ENCODE results near the gene CD55. TPM values are rescaled to one million over a fixed set of nuclear protein-coding genes. Genes with fewer than 3 reads are reported as not detected.

The CD55 gene
- total and polyA plus RNA-seq, 2 of the 13 experiments (the other 11 are each of a cell fraction or from before 2014, with no cell fraction given) = 6.0 to 56.0 TPM

GRCh38 chr1:207313131-207313530 is 8.3 kb upstream of the CD55 start:
- intact Hi-C loops (cut with micrococcal nuclease; ENCODE audit: unreplicated experiment) = no loop called here
- no peaks in the 10 kb centered on the region for H3K79me2 ChIP-seq (ENCODE audit: insufficient read depth, low read length)
- no peak overlapping the region for H3K27ac ChIP-seq (ENCODE audit: extremely low read length, insufficient read depth, low read length)
- no peaks in the 10 kb centered on the region for H3K36me3 ChIP-seq (replicated peaks in 1 of 2; ENCODE audit: control insufficient read depth in 1 of 2, insufficient read depth in 2 of 2, low read length in 2 of 2)
- no peak overlapping the region for H3K9ac ChIP-seq (ENCODE audit: insufficient read depth, low read depth, low read length)
- in situ Hi-C loops (cut with HindIII; ENCODE audit: extremely low pct_ligation_motif_present, low pct_unique_long_range_greater_than_20kb) = no loop called here
- H3K4me3 ChIP-seq (replicated peaks in 1 of 3; ENCODE audit: insufficient read depth in 1 of 3, low read depth in 2 of 3, low read length in 3 of 3) = no peak overlapping the region
- no peak for FAIRE-seq
- POLR2A ChIA-PET = no interaction called here
- H2AFZ ChIP-seq (ENCODE audit: low read length) = no peak overlapping the region
- BruUV-seq (replicated peaks) = no TSS peak
- no peaks in the 10 kb centered on the region; a peak in 1 of 5 replicates for H3K27me3 ChIP-seq (ENCODE audit: control insufficient read depth in 1 of 2, insufficient read depth in 2 of 2, low read length in 2 of 2)
- CTCF ChIA-PET (ENCODE audit: low intra/inter-chr PET ratio, low total read pairs) = no interaction called here
- TF ChIP-seq, protein P1, sequence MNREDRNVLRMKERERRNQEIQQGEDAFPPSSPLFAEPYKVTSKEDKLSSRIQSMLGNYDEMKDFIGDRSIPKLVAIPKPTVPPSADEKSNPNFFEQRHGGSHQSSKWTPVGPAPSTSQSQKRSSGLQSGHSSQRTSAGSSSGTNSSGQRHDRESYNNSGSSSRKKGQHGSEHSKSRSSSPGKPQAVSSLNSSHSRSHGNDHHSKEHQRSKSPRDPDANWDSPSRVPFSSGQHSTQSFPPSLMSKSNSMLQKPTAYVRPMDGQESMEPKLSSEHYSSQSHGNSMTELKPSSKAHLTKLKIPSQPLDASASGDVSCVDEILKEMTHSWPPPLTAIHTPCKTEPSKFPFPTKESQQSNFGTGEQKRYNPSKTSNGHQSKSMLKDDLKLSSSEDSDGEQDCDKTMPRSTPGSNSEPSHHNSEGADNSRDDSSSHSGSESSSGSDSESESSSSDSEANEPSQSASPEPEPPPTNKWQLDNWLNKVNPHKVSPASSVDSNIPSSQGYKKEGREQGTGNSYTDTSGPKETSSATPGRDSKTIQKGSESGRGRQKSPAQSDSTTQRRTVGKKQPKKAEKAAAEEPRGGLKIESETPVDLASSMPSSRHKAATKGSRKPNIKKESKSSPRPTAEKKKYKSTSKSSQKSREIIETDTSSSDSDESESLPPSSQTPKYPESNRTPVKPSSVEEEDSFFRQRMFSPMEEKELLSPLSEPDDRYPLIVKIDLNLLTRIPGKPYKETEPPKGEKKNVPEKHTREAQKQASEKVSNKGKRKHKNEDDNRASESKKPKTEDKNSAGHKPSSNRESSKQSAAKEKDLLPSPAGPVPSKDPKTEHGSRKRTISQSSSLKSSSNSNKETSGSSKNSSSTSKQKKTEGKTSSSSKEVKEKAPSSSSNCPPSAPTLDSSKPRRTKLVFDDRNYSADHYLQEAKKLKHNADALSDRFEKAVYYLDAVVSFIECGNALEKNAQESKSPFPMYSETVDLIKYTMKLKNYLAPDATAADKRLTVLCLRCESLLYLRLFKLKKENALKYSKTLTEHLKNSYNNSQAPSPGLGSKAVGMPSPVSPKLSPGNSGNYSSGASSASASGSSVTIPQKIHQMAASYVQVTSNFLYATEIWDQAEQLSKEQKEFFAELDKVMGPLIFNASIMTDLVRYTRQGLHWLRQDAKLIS (CRISPR knock-in tag; IDR thresholded peaks at IDR 0.05) = no peak
- TF ChIP-seq ZNF605 (CRISPR knock-in tag; IDR thresholded peaks at IDR 0.05) = no peak
- TF ChIP-seq MAFK (conservative IDR thresholded peaks at IDR 0.05 in 1 of 2, IDR thresholded peaks at IDR 0.05 in 1 of 2; ENCODE audit: low read length in 2 of 2) = 0 out of 4 replicates have a peak, but pooled peaks of 1 of the 2 experiments have one; percentile 3
- no peak for TF ChIP-seq ZNF280B (CRISPR knock-in tag; IDR thresholded peaks at IDR 0.05; ENCODE audit: borderline replicate concordance)
- TF ChIP-seq ZFYVE20 (CRISPR knock-in tag; IDR thresholded peaks at IDR 0.05; ENCODE audit: borderline replicate concordance, low read depth) = no peak
- no peak for TF ChIP-seq ZNF224 (CRISPR knock-in tag; IDR thresholded peaks at IDR 0.05)
- no peak for TF ChIP-seq HNRNPLL (IDR thresholded peaks at IDR 0.05; ENCODE audit: low read depth, low read length, poor library complexity, severe bottlenecking)
- no peak for TF ChIP-seq ZNF788 (CRISPR knock-in tag; IDR thresholded peaks at IDR 0.05; ENCODE audit: borderline replicate concordance)
- H4K20me1 ChIP-seq (ENCODE audit: insufficient read depth, low read length) = no peaks in the 10 kb centered on the region
- DNase-seq (ENCODE audit: low spot score) = no peak
- ATAC-seq = no peak
- H3K4me1 ChIP-seq (ENCODE audit: insufficient read depth, low read length) = peaks cover 8% of the 10 kb centered on the region
- H3K9me3 ChIP-seq (ENCODE audit: low read length) = no peaks in the 10 kb centered on the region
- no peak overlapping the region for H3K4me2 ChIP-seq (ENCODE audit: low read depth, low read length)
